Parathyroid adenoma (tissue), 2 donors: ENCODE data around the gene SHANK3.

Experiments used
- H2AFZ ChIP-seq: fragments of 300-600 bp; sonication (generic); one replicate; pipeline ENCODE4 v1.7.0; 2017; ENCODE audit warnings: antibody characterized with exemption, mild to moderate bottlenecking
- H3K27ac ChIP-seq: fragments of 300-600 bp; sonication (generic); one replicate; pipeline ENCODE4 v1.7.0; 2017
- H3K27me3 ChIP-seq: fragments of 300-600 bp; sonication (generic); one replicate; pipeline ENCODE4 v1.7.0; 2017; ENCODE audit warnings: low read length; ENCODE audit not compliant: control insufficient read depth, insufficient read depth
- H3K36me3 ChIP-seq: fragments of 300-600 bp; sonication (generic); one replicate; pipeline ENCODE4 v1.7.0; 2017; ENCODE audit warnings: low read length; ENCODE audit not compliant: control insufficient read depth, insufficient read depth
- H3K4me1 ChIP-seq: fragments of 300-600 bp; sonication (generic); one replicate; pipeline ENCODE4 v1.7.0; 2017; ENCODE audit warnings: control low read depth
- H3K4me2 ChIP-seq: fragments of 300-600 bp; sonication (generic); one replicate; pipeline ENCODE4 v1.7.0; 2017; ENCODE audit warnings: low read length
- H3K4me3 ChIP-seq: fragments of 300-600 bp; sonication (generic); one replicate; pipeline ENCODE4 v1.7.0; 2017; ENCODE audit warnings: low read depth, low read length
- H3K79me2 ChIP-seq: fragments of 300-600 bp; sonication (generic); one replicate; pipeline ENCODE4 v1.7.0; 2017; ENCODE audit warnings: control low read depth
- H3K9ac ChIP-seq: fragments of 300-600 bp; sonication (generic); one replicate; pipeline ENCODE4 v1.7.0; 2017; ENCODE audit warnings: mild to moderate bottlenecking
- H3K9me3 ChIP-seq: fragments of 300-600 bp; sonication (generic); one replicate; pipeline ENCODE4 v1.7.0; 2017; ENCODE audit warnings: low read length; ENCODE audit not compliant: control insufficient read depth
- CTCF ChIP-seq: fragments of 300-600 bp; sonication (generic); IDR thresholded peaks from one replicate; pipeline ENCODE4 v1.7.0; 2017; ENCODE audit warnings: antibody characterized with exemption, mild to moderate bottlenecking
- donor health status: primary hyperparathyroidism.

SHANK3 gene

GRCh38 chr22:50678651-50679521, 6.3 kb downstream of the SHANK3 start:
- Histone ChIP-seq H3K4me2 (no peak overlapping the region), H3K27ac (no peak overlapping the region), H3K36me3 (no peaks in the 10 kb centered on the region), H3K9me3 (no peaks in the 10 kb centered on the region), H3K9ac (no peak overlapping the region), H3K27me3 (no peaks in the 10 kb centered on the region), H2AFZ (no peak overlapping the region), H3K4me1 (no peaks in the 10 kb centered on the region), H3K79me2 (no peaks in the 10 kb centered on the region), H3K4me3 (no peak overlapping the region)
- TF ChIP-seq CTCF: no peak

- TF ChIP-seq CTCF: no peak
- Histone ChIP-seq H3K9me3 (no peaks in the 10 kb centered on the region), H3K9ac (no peak overlapping the region), H3K27me3 (no peaks in the 10 kb centered on the region), H3K27ac (no peak overlapping the region), H3K79me2 (no peaks in the 10 kb centered on the region), H3K4me3 (no peak overlapping the region), H3K4me1 (no peaks in the 10 kb centered on the region), H3K4me2 (no peak overlapping the region), H2AFZ (no peak overlapping the region), H3K36me3 (no peaks in the 10 kb centered on the region)
Observed at GRCh38 chr22:50683086-50683993, 10.7 kb downstream of the SHANK3 start.

- H3K9ac ChIP-seq: no peak overlapping the region
- no peak overlapping the region for H3K27ac ChIP-seq
- no peaks in the 10 kb centered on the region for H3K79me2 ChIP-seq
- no peak overlapping the region for H2AFZ ChIP-seq
- no peaks in the 10 kb centered on the region for H3K4me1 ChIP-seq
- no peak for TF ChIP-seq CTCF
- no peak overlapping the region for H3K4me2 ChIP-seq
- H3K27me3 ChIP-seq: no peaks in the 10 kb centered on the region
- no peak overlapping the region for H3K4me3 ChIP-seq
- no peaks in the 10 kb centered on the region for H3K36me3 ChIP-seq
- H3K9me3 ChIP-seq: no peaks in the 10 kb centered on the region
Observed at GRCh38 chr22:50683994-50684371, 11.4 kb downstream of the SHANK3 start.

GRCh38 chr22:50684501-50684900, 11.9 kb downstream of the SHANK3 start:
- Histone ChIP-seq H3K9ac (no peak overlapping the region), H3K27me3 (no peaks in the 10 kb centered on the region), H3K4me2 (no peak overlapping the region), H3K27ac (no peak overlapping the region), H2AFZ (no peak overlapping the region), H3K36me3 (no peaks in the 10 kb centered on the region), H3K79me2 (no peaks in the 10 kb centered on the region), H3K4me3 (no peak overlapping the region), H3K9me3 (no peaks in the 10 kb centered on the region), H3K4me1 (no peaks in the 10 kb centered on the region)
- no peak for TF ChIP-seq CTCF
